Endothelial cell of umbilical vein (primary cell): Measurements from ENCODE around the gene EDN1. TPM values are rescaled to one million over a fixed set of nuclear protein-coding genes. Genes with fewer than 3 reads are reported as not detected.

Experiments
- BruUV-seq: library from RNA; stranded (reverse); fragments of 400-500 nt; replicated peaks from 2 replicates; lab custom pipeline; 2021; lab: Mats Ljungman, UMichigan
- CTCF ChIA-PET: fragments of 300-600, 350-600 bp; sonication (Branson Sonifier 250); formaldehyde crosslinking; loops from one replicate; lab custom pipeline; 2021; ENCODE audit warnings: antibody characterized with exemption, inconsistent platforms; lab: Charles Lee
- POLR2A ChIA-PET: fragments of 300-600, 350-600 bp; sonication (Branson Sonifier 250); formaldehyde crosslinking; loops from one replicate; lab custom pipeline; 2021; ENCODE audit warnings: antibody characterized with exemption, inconsistent platforms; lab: Charles Lee
- DNase-seq: peaks from one replicate; pipeline ENCODE4 v3.0.0-alpha.2; 2011; ENCODE audit warnings: low read depth, low spot score
- FAIRE-seq: peaks from 2 replicates; lab custom pipeline; 2011; peaks lifted over from hg19 to GRCh38; lab: Jason Lieb, UNC
- H2AFZ ChIP-seq: 2 replicates; pipeline ENCODE4 v1.6.0; 2012; ENCODE audit warnings: low read depth, low read length, control low read depth, inconsistent platforms
- H3K27ac ChIP-seq: 2 replicates; pipeline ENCODE4 v1.5.1; 2011; ENCODE audit warnings: low read depth, mild to moderate bottlenecking, control low read depth, low read length, moderate library complexity; ENCODE audit not compliant: insufficient read depth
- H3K27me3 ChIP-seq, 2 experiments: 2 replicates each; pipeline versions ENCODE4 v1.6.0 to v1.6.1; 2011; ENCODE audit warnings: low read length in 2 of 2, mixed read lengths in 1 of 2; ENCODE audit not compliant: control insufficient read depth in 2 of 2, insufficient read depth in 2 of 2
- H3K36me3 ChIP-seq, 2 experiments: 2 replicates in 1 of 2; 3 replicates in 1 of 2; pipeline ENCODE4 v1.5.1; 2011; ENCODE audit warnings: low read length in 2 of 2, mild to moderate bottlenecking in 1 of 2, moderate library complexity in 1 of 2; ENCODE audit not compliant: control insufficient read depth in 2 of 2, insufficient read depth in 2 of 2; ENCODE audit errors: extremely low read depth in 1 of 2
- H3K4me1 ChIP-seq: 3 replicates; pipeline ENCODE4 v1.5.1; 2011; ENCODE audit warnings: mild to moderate bottlenecking, low read length; ENCODE audit not compliant: control insufficient read depth, insufficient read depth; ENCODE audit errors: extremely low read depth
- H3K4me2 ChIP-seq: 2 replicates; pipeline ENCODE4 v1.6.1; 2011; ENCODE audit warnings: low read length, control low read depth, mixed read lengths; ENCODE audit not compliant: insufficient read depth
- H3K4me3 ChIP-seq, 3 experiments: fragments of 200-600 bp in 1 of 3; sonication (generic), shearing (Covaris generic) in 1 of 3; replicated peaks in 1 of 3; 2 replicates each; pipeline ENCODE4 v1.5.1; 2011 to 2016; ENCODE audit warnings: control low read depth in 3 of 3, low read length in 3 of 3, mild to moderate bottlenecking in 2 of 3, inconsistent platforms in 1 of 3, low read depth in 1 of 3, moderate library complexity in 1 of 3; ENCODE audit not compliant: insufficient read depth in 1 of 3
- H3K79me2 ChIP-seq: 2 replicates; pipeline ENCODE4 v1.6.0; 2012; ENCODE audit warnings: low read length, inconsistent platforms; ENCODE audit not compliant: control insufficient read depth, insufficient read depth
- H3K9ac ChIP-seq: replicated peaks from 2 replicates; pipeline ENCODE3; 2011; ENCODE audit warnings: low read length, control low read depth; ENCODE audit not compliant: insufficient read depth; ENCODE audit errors: extremely low read depth
- H3K9me1 ChIP-seq: replicated peaks from 3 replicates; pipeline ENCODE4 v1.6.0; 2011; ENCODE audit warnings: mild to moderate bottlenecking, low read length; ENCODE audit not compliant: control insufficient read depth, insufficient read depth; ENCODE audit errors: extremely low read depth
- H3K9me3 ChIP-seq: replicated peaks from 2 replicates; pipeline ENCODE4 v1.5.1; 2012; ENCODE audit warnings: low read length, inconsistent platforms; ENCODE audit not compliant: control insufficient read depth, insufficient read depth
- H4K20me1 ChIP-seq: replicated peaks from 2 replicates; pipeline ENCODE3; 2011; ENCODE audit warnings: mild to moderate bottlenecking, low read length; ENCODE audit not compliant: control insufficient read depth, insufficient read depth; ENCODE audit errors: extremely low read depth
- EZH2 ChIP-seq: IDR thresholded peaks from 2 replicates; pipeline ENCODE4 v1.6.1; 2012; ENCODE audit warnings: borderline replicate concordance, low read depth, mild to moderate bottlenecking, moderate library complexity, low read length, inconsistent platforms; ENCODE audit not compliant: severe bottlenecking
- FOS ChIP-seq: IDR thresholded peaks from 2 replicates; pipeline ENCODE4 v1.6.1; 2011; ENCODE audit warnings: mild to moderate bottlenecking, low read length, moderate library complexity, borderline replicate concordance; ENCODE audit not compliant: insufficient read depth
- GATA2 ChIP-seq: IDR thresholded peaks from 2 replicates; pipeline ENCODE4 v1.7.0; 2011; ENCODE audit warnings: low read depth, mild to moderate bottlenecking, moderate library complexity, mixed read lengths, low read length; ENCODE audit not compliant: insufficient read length, insufficient read depth
- JUN ChIP-seq: IDR thresholded peaks from 2 replicates; pipeline ENCODE4 v1.6.1; 2011; ENCODE audit warnings: borderline replicate concordance, low read depth; ENCODE audit not compliant: insufficient read length, insufficient read depth
- MAX ChIP-seq: IDR thresholded peaks from 2 replicates; pipeline ENCODE4 v1.6.1; 2011; ENCODE audit not compliant: insufficient read depth, insufficient read length
- MYC ChIP-seq: IDR thresholded peaks from one replicate; pipeline ENCODE4 v1.6.1; 2011; ENCODE audit warnings: mild to moderate bottlenecking, low read depth, low read length
- POLR2A ChIP-seq: IDR thresholded peaks from 2 replicates; pipeline ENCODE4 v1.6.1; 2012; ENCODE audit warnings: low read depth, mild to moderate bottlenecking, control low read depth, low read length
- POLR2AphosphoS5 ChIP-seq: IDR thresholded peaks from 2 replicates; pipeline ENCODE4 v1.6.1; 2012; ENCODE audit warnings: low read depth, mild to moderate bottlenecking, control low read depth, low read length, moderate library complexity; ENCODE audit not compliant: insufficient read depth
- dilution Hi-C: fragments of 300-500 bp; cut with MboI; formaldehyde crosslinking; loops from one replicate; pipeline ENCODE4 v1.15.0; 2019; ENCODE audit warnings: low sequenced_read_pairs; ENCODE audit not compliant: extremely low pct_ligation_motif_present
- intact Hi-C: fragments of 100-400 bp; cut with micrococcal nuclease; formaldehyde crosslinking; loops from one replicate; pipeline ENCODE4 v1.10.0; 2022
- polyA plus RNA-seq, 4 experiments: library from polyadenylated mRNA; depleted of rRNA in 3 of 4; stranded (reverse) in 3 of 4; unstranded in 1 of 4; fragments of >200 nt; gene quantifications; 2 replicates each; pipeline versions ENCODE4 v1.2.1 to v1.2.3, GENCODE V29; 2011 to 2012; ENCODE audit warnings: missing spikeins in 1 of 4
- total RNA-seq: library from RNA; stranded (reverse); gene quantifications from 2 replicates; pipeline ENCODE4 v1.2.3, GENCODE V29; 2021
- TF ChIP-seq, protein P1 (sequence below), 2 donors: IDR thresholded peaks; 1 replicate in 1 of 2; 2 replicates in 1 of 2; pipeline ENCODE4 v1.5.1; 2011; ENCODE audit warnings: low read length in 2 of 2, mild to moderate bottlenecking in 2 of 2, moderate library complexity in 2 of 2, control low read depth in 1 of 2, inconsistent platforms in 1 of 2, low read depth in 1 of 2; ENCODE audit not compliant: insufficient read depth in 1 of 2; ENCODE audit errors: extremely low read depth in 1 of 2

Gene EDN1
- total and polyA plus RNA-seq, 2 donors (not counting 3 experiments of a cell fraction or from before 2014, with no cell fraction given), result 493 to 498 TPM

GRCh38 chr6:12335131-12335527 lies 45.0 kb downstream of the EDN1 start:
- BruUV-seq, result no TSS peak
- ChIA-PET CTCF (interaction anchor here (1.1 to 1.5 kb wide), 3 partner anchors 24 to 268 kb away, joined by 3 to 5 read pairs (median 4); no protein-coding TSS in a partner anchor), POLR2A (no interaction called here)
- Histone ChIP-seq H4K20me1 (no peaks in the 10 kb centered on the region), H3K36me3 (no peaks in the 10 kb centered on the region), H3K79me2 (no peaks in the 10 kb centered on the region), H3K27me3 (no peaks in the 10 kb centered on the region), H3K9me3 (no peaks in the 10 kb centered on the region), H3K27ac (no peak overlapping the region), H3K9me1 (no peaks in the 10 kb centered on the region), H3K9ac (no peak overlapping the region), H3K4me2 (no peak overlapping the region), H3K4me3 (no peak overlapping the region), H2AFZ (no peak overlapping the region), H3K4me1 (peaks cover 3% of the 10 kb centered on the region)
- TF ChIP-seq MAX (no peak), POLR2AphosphoS5 (no peak), MYC (no peak), GATA2 (no peak), JUN (no peak), FOS (no peak)
- intact Hi-C loops, result no loop called here
- no peak for DNase-seq
- dilution Hi-C loops, result no loop called here
- no peak for FAIRE-seq

- Histone ChIP-seq H3K9me1 (no peaks in the 10 kb centered on the region), H3K36me3 (no peaks in the 10 kb centered on the region), H3K4me2 (no peak overlapping the region), H3K27ac (no peak overlapping the region), H2AFZ (no peak overlapping the region), H3K4me3 (no peak overlapping the region), H3K4me1 (peaks cover 3% of the 10 kb centered on the region), H4K20me1 (no peaks in the 10 kb centered on the region), H3K9ac (no peak overlapping the region), H3K79me2 (no peaks in the 10 kb centered on the region), H3K9me3 (no peaks in the 10 kb centered on the region), H3K27me3 (no peaks in the 10 kb centered on the region)
- TF ChIP-seq, protein P1, sequence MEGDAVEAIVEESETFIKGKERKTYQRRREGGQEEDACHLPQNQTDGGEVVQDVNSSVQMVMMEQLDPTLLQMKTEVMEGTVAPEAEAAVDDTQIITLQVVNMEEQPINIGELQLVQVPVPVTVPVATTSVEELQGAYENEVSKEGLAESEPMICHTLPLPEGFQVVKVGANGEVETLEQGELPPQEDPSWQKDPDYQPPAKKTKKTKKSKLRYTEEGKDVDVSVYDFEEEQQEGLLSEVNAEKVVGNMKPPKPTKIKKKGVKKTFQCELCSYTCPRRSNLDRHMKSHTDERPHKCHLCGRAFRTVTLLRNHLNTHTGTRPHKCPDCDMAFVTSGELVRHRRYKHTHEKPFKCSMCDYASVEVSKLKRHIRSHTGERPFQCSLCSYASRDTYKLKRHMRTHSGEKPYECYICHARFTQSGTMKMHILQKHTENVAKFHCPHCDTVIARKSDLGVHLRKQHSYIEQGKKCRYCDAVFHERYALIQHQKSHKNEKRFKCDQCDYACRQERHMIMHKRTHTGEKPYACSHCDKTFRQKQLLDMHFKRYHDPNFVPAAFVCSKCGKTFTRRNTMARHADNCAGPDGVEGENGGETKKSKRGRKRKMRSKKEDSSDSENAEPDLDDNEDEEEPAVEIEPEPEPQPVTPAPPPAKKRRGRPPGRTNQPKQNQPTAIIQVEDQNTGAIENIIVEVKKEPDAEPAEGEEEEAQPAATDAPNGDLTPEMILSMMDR (IDR thresholded peaks at IDR 0.05; ENCODE audit: extremely low read depth in 1 of 2, insufficient read depth in 1 of 2, low read depth in 1 of 2, low read length in 2 of 2), result no peak
- TF ChIP-seq GATA2 (no peak), POLR2AphosphoS5 (no peak), EZH2 (no peak), POLR2A (no peak), MAX (no peak), FOS (no peak)
- FAIRE-seq (no peak), DNase-seq (no peak)
- POLR2A ChIA-PET, result no interaction called here
- BruUV-seq, result no TSS peak
- intact Hi-C loops (no loop called here), dilution Hi-C loops (no loop called here)
- CTCF ChIA-PET, result interaction anchor here (1.4 to 1.5 kb wide), 2 partner anchors 23 to 267 kb away, joined by 4 to 5 read pairs; no protein-coding TSS in a partner anchor
Measured at GRCh38 chr6:12335717-12336116, 45.6 kb downstream of the EDN1 start.
